Right renal pelvis (tissue), 4 donors: ENCODE data around the gene ASIC2. TPM values are rescaled to one million over a fixed set of nuclear protein-coding genes. Genes with fewer than 3 reads are reported as not detected.

Experiments
- DNase-seq, 4 donors: peaks; one replicate each; pipeline ENCODE4 v3.0.0-alpha.2; 2013; ENCODE audit warnings: low read depth in 4 of 4, low spot score in 3 of 4, missing footprints in 1 of 4
- polyA plus RNA-seq, 4 donors: library from polyadenylated mRNA; unstranded; fragments of 120-200 nt; gene quantifications; one replicate each; pipeline ENCODE4 v1.2.1, GENCODE V29; 2013; ENCODE audit not compliant: insufficient read length in 4 of 4

Gene ASIC2
- polyA plus RNA-seq, 4 donors: 3.3 to 3.7 (median 3.5) TPM

- no peak for DNase-seq
Measured at GRCh38 chr17:33082529-33083173, 210.4 kb downstream of the ASIC2 start.

GRCh38 chr17:33080091-33080490 is 213.0 kb downstream of the ASIC2 start:
- no peak for DNase-seq

- no peak for DNase-seq
Measured at GRCh38 chr17:33079201-33079600, 213.9 kb downstream of the ASIC2 start.

GRCh38 chr17:33076979-33077378 is 216.1 kb downstream of the ASIC2 start:
- DNase-seq: no peak

- DNase-seq: no peak
Measured at GRCh38 chr17:33073416-33073815, 219.7 kb downstream of the ASIC2 start.

DNA sequence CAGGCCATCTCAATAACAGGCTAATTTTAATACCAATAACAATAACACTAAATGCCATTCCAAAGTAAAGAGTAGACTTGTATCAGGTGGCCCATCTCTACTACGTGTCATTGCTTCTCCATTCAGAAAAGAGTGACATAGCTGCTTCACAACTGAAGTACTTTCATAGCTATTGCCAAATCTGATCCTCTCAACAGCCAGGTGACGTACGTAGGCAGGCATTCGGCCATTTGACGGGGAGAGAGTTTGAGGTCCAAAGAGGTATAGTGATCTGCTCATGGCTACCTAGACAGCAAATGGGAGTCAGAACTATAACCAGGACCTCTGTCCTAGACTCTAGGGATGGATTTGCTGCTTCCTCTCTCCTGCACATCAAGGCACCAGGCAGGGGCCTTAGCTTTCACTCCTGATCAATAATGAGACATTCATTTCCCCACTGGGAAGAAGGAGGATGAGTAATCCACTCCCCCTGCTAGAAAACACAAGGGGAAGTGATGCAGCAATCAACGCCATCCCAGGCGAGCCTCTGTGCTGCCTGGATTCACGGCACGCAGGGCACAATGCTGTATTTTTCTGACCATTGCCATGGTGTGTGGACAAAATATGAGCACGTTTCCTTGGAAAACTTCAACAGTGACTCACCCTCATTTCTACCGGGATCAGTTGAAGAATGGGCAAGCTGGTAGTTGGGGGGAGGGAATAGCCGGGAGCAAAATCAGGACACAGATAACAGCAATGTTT is 220.5 kb downstream of the ASIC2 start:
- no peak for DNase-seq

GRCh38 chr17:33071656-33072055 is 221.4 kb downstream of the ASIC2 start:
- no peak for DNase-seq

DNA sequence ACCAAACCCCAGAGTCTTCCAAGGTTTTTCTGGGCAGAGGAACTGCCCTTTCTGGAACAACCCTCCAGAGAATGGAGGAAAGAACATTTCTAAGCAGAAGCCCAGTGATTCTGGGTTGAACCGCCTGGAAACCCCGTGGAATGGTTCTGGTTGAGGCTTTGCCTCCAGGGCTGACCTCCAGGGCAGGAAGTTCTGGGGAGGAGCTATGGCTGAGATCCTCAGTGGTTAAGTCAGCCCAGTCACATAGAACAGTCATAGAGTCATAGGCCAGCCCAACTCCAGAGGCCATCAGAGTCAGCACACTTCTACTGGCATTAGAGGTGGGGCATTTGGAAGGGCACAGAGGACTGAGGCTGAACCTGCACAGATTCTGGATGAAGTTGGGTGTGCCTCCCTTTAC is 235.5 kb downstream of the ASIC2 start:
- no peak for DNase-seq

DNA sequence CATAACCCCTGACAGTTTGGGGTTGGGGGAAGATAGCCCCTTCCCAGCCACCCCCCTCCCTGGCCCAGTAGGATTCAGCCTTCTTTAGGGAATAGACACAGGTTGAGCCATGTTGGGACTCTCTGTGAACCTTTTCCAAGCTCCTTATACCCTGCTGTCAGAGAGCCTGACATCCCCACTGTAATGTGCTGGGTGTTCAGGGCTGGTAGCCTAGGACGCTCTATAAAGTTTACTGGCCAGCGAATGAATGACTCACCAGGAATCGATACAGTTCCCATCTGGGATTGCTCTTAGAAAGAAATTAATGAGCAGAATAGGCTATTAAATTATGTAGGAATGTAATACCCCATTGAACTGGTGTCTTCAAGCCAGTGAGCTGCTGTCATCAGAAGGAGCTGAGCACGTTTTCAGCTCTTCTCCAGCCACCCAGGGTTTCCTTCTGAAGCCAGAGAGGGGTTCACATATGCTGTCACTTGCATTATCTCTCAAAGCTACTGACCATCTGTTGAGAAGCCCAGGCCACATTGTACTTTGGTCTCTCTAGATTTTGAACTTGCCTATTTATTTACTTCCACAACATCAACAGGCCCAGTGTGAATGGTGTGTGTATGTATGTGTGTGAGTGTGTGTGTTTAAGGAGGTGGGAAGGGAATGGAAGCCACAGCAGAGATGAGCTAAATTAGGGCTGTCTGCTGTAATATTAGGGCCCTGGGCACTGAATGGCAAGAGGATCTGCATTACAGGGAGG is 236.5 kb downstream of the ASIC2 start:
- DNase-seq: no peak

GRCh38 chr17:33055746-33056145 is 237.3 kb downstream of the ASIC2 start:
- no peak for DNase-seq

DNA sequence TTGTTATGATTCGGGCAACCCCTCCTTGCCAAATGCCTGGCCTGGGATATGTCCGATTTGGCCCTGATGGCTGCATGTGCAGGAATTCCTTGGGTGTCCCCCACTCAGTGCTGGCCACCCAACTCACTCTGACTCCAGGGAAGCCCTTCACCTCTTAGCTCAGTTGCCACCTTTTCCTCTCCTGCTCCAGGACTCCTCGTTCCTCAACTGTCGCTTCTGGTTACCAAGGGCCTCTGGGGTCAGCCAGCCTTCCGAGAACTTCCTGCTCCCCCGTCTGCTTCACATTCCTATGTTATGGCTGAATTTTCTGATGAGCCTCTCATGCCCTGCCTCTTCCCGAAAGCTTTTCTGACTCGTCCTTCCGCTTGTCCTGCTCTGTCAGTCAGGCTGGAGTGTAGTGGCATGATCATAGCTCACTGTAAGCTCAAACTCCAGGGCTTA is 237.9 kb downstream of the ASIC2 start:
- no peak for DNase-seq

DNA sequence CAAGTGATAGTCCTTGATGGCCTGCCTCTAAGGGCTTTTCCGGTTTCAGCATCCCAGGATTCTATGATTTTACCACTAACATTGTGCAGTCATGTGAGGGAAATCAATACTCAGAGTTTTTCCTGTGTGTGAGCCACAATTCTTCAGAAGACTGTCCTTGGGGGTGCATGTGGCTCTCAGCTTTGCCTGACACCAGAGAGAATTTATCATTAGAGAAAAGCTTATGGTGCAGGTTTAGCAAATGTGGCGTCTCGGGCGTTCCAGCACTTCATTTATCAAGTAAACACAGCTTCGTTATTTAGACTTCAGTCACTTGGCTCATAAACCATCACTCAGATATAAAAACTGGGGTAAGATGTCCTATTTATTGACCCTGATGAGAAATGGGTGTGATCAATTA is 238.7 kb downstream of the ASIC2 start:
- DNase-seq: no peak

- DNase-seq: no peak
Measured at GRCh38 chr17:33053676-33054075, 239.4 kb downstream of the ASIC2 start.

DNA sequence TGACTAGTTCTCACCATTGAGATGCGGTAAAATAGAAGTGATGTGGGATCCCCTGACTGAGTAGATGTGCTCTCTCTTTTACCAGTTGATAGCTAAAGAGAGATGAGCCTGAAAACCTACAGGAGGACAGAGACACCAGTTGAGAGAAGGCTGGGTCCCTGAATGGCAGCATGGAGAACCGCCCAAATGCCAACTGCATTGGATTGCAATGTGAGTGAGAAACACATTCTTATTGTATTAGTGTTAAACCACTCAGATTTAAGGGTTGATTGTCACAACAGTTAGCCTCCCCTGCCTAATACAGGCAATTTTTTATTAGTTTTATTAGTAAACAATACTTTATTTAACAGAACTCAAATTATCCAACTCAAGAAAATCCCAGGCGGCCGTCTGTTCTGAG is 240.2 kb downstream of the ASIC2 start:
- DNase-seq: no peak

- DNase-seq: no peak
Measured at GRCh38 chr17:33050611-33051140, 242.4 kb downstream of the ASIC2 start.

DNA sequence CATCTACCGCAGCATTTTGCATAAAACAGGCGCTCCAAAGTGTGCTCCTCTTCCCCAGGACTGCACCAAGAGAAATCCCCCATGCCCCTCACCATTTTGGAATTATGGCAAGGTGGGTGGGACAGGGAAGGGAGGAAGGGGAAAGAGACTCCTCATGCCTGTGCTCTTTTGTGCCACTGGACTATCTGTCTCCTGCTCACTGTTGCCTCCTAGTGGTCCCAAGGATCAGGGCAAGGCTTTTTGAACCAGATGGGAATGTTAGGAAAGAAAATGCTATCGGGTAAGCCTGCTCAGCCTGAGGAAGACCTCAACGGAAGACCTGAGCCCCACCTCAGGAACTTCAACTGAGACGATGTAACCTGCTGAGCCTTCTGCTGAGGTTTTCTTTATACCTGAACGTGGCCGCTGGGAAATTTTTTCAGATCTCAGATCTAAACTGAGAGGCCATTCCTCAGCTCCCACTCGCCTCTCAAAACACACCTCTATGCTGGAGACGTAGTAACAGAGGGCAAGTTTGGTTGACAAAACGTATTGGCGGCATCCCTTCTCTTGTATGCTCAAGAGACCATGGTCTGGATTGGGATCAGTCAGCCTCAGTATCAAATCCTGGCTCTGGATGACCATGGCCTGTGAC is 243.2 kb downstream of the ASIC2 start:
- no peak for DNase-seq

DNA sequence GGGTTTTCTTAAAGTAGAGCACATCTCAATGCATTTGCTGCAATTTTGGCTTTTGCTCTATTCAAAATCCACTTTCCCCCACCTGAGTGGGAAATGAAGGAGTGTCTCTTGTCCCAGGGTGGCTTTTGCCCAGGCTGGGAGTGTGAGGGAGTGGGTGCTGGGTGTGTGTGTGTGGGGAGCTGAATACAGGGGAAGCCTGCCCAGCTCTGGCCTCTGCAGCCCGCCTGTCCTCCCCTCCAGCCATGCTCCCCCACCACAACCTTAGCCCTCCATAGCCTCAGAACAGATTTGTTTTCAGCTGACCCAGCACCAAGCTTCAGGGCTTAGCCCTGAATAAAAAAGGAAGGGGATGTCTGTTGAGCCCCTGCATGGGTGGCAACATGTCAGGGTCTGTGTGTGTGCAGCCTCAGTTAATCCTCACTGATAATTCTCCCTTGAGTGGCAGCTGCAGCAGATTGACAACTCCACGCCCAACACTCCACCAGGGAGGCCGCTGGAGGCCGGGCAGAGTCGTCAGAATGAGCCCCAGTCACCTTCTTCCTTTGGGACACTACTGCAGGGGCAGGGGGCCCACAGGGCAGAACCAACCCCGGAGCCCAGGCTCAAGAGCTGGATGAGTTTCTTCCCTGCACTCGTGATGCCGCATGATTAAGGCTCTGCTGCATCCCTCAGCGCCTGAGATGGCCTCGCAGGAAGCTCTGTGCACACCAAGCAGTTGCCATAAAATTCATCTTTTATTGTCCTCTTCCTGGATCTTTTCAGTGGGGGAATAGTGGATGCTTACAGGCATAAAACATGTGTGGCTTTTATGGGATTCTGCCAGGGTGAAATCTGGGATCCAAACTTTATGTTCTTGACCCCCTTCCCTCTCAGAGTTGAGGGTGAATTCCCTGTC is 246.5 kb downstream of the ASIC2 start:
- no peak for DNase-seq

- no peak for DNase-seq
Measured at GRCh38 chr17:33045216-33045615, 247.9 kb downstream of the ASIC2 start.

DNA sequence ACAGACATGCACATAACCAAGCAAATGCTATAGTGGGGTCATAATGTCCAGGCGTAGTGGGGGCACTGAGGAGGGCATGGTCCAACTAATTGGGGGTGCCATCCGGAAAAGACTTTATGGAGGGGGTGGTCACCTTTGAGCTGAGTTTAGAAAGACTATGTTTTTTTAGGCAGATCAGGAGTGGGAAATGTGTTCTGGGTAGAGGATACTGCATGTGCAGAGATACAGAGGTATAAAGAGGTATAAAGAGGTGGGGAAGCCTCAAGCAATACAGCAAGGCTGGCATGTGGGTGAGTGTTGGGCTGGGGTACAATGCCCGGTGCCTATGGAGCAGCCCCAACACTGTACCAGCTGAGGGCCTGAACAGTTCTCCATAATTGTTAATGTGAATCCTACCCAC is 248.3 kb downstream of the ASIC2 start:
- no peak for DNase-seq

- DNase-seq: no peak
Measured at GRCh38 chr17:33040461-33040860, 252.6 kb downstream of the ASIC2 start.
